GM19351 (cell line): ENCODE data around the gene ZNF618.

ENCODE experiments used
- ATAC-seq: cut with Tn5 transposase; IDR thresholded peaks from one replicate; pipeline ENCODE4 v1.9.1; 2021; ENCODE audit warnings: mild to moderate bottlenecking, moderate library complexity; ENCODE audit not compliant: unreplicated experiment

ZNF618 gene

DNA sequence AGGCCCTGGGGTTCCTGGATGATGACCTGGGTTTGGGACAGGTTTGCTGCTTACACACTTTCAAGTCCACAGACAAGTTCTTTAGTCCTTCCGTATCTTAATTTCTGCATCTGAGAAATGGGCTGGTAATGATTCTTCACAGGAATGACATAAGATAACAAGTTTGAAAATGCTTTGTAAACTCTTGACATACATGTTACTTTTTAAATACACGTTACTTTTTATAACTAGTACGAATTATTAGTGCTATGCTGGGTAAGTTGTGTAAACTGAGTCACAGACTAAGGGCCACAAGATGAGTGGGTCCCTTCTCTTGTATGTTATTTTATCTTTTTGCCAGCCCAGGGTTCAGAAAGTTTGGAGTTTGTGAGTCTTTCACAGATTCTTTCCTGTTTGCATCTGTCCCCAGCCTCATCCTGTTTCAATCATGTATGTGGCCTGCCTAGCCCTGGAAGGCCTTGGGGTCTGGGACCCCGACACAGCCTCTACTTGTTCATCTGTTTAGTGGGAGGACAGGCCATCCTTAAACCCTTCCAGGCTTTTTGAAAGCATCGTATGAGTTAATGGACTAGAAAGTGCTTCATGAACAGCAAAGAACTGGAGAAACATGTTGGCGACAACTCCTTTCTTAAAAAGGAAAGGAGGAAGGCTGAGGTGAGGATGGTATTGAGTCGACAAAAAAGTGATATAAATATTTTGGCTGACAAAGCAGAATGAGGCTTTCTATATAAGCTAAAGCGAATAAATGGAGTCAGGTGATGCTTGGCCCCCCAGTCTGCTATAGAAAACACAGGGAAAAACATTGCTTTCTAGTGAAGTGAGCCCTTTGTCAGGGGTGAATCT is 9.3 kb downstream of the ZNF618 start:
- no peak for ATAC-seq

DNA sequence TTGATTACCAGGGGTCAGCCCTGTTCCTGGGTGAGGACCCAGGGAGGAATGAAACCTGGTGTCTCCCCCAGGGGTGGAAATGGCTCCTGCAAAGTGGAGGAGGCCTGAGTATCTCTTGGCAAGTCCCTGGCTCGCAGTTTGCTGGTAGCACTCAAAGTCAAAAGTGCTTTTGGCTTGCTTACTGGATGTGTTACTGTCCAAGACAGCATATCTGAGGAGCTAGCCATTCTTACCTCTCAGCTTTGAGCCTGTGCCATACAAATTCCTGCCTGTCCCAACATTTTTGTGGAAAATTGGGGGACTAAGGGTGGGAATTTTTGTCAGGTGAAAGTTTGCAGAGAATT is 9.9 kb downstream of the ZNF618 start:
- no peak for ATAC-seq

DNA sequence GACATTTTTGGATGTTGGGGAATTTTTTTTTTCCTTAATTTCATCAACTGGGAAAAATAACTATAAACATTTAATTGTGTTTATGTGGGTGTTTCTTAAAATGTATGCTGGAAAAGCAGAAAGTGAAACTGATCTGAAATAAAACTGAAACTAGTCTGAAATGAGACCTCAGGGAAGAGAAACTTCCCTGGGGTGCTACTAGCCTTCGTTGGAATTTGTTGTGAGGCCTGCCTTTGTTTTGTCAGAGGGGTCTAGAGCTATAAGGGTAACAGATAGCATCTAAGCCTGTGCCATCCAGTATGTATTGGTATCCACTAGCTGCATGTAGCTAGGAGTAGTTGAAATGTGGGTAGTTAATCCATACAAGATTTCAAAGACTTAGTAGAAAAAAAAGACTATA is 10.4 kb downstream of the ZNF618 start:
- no peak for ATAC-seq

DNA sequence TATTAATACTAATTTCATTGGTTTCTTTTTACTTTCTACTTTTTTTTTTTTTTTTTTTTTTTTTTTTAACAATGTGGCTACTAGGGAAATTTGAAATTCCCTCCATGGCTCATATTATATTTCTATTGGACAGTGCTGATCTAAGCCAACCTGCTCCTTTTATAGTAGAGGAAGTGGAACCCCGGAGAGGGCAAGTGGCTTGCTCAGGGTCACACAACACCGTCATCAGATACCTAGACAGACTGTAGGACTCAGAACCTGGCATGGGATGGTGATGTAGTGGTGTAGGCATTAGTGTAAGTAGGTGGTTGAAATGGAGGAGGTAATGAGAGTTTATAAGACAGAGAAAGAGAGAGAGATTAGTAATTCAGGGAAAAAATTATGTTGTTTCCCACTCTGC is 10.8 kb downstream of the ZNF618 start:
- ATAC-seq = no peak

DNA sequence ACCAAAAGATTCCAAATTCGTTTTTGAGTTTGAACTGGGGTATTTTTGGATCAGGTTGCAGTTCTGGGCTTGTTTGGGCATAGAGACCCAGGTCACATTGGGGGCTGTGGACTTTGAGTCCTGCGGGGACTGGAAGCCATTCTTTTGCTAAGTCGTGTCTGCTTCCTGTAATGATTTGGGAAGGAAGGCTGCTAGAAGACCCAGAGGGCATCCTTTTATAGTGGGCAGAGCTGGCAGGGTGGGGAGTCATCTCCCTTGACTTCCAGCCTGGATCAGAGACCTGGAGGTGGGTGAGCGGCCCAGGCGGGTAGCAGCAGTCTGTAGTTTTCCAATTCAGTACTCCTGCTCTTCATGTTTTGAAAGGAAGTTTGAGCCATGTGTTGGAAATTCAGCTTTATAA is 11.3 kb downstream of the ZNF618 start:
- ATAC-seq = no peak

DNA sequence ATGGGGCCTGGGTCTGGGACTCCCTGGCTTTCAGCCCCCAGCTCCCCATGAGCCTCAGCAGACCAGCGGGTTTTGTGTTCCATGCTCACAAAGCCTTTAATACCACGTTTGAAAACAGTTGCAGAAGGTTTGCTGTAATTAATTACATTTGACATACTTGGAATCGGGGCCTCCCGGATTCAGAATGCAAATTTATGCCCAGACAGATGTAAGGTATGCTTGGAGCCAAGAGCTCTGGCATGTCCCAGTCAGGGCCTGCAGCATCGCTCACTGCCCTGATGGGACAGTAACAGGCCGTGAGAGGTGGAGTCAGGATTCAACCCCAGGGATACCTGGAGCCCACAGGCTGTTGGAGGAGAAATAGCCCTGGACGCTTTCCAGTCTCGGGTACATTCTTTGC is 12.2 kb downstream of the ZNF618 start:
- no peak for ATAC-seq

DNA sequence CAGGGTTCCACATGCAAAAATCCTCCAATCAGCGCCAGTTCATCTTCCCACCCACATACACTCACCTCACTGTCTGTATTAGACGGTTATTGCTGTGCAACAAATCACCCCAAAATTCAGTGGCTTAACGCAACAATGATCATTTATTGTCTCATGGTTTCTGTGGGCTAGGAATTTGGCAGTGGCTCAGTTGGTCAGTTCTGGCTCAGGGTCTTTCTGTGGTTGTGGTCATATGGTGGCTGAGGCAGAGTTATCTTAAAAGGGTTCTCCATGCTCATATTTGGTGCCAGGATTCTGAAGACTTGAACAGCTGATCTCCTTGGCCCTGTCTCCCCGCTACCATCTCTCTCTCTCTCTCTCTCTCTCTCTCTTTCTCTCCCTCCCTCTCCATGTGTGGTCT is 12.9 kb downstream of the ZNF618 start:
- no peak for ATAC-seq

DNA sequence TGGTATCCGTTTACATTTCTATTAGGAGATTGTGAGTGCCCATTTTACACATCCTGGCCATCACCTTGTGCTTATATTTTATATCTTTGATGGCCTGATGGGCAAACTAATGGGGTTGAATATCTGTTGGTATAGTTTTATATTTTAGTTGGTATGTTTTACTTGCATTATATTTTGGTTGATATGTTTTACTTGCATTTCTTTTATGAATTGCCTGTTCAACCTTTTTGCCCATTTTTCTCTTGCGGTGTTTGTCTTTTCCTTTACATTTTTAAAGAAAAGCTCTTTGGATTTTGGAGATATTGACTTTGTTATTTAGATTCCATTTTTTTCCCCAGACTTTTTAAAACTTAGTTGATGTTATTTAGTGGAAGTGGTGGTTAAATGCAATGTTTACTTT is 14.6 kb downstream of the ZNF618 start:
- no peak for ATAC-seq

DNA sequence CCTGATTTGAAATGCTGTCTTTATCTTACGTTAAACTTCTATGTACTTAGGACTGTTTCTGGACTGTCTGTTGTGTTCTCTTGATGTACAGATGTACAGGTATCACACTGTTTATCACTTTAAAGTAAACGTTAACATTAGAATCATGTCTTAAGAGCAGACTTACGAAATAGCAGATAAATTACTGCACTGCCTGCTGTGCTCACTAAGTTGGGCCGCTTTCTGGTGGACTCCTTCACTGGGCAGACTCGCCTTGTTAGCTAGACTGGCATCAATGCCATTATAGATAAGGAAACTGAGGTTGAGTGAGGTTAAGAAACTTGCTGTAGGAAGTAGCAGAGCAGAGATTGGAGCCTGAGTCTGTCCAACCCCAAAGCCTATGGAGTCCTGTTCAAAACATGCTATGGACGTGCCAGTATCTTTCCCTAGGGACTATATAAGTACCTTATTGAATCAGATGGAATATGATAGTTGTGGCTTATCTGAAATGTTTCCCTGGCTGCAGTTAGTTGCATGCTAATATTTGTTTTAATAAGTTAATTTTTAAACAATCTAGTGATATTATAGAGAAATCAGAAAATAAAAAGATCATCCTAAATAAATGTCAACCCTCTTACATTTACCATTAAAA is 16.9 kb downstream of the ZNF618 start:
- no peak for ATAC-seq

DNA sequence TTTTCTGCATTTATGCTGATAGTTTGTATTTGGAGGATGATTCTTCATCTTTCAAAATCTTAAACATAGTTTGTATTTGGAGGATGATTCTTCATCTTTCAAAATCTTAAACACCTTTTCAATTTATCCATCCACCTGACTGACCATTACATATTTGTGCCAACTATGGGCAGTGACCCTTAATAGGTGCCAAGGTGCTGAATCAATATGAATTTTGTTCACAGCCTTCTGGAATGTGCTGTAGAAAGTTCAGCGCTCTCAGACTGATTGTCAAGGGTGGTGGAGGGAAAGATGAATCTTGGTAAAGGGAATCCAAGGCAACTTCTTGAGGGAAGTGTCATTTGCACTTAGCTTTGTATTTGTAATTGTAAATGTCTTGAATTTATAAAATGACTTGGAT is 18.1 kb downstream of the ZNF618 start:
- no peak for ATAC-seq

DNA sequence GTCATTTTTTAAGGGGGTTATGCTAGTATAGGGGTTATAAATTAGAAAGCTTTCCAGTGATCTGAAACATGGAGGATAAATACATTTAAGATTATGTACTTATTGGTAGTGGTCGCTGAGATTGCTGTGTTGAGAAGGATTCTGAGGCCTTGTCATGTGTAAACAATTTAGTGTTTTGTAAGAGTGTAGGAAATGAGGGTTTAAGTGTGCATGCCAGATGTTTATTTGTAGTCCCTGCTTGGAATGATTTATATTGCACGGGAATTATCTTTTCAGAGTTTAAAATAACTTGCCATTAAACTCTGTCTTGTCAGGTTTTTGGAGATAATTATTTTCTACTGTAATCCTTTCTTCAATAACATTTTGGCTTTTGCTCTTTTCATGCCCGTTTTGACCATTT is 19.4 kb downstream of the ZNF618 start:
- ATAC-seq = no peak

DNA sequence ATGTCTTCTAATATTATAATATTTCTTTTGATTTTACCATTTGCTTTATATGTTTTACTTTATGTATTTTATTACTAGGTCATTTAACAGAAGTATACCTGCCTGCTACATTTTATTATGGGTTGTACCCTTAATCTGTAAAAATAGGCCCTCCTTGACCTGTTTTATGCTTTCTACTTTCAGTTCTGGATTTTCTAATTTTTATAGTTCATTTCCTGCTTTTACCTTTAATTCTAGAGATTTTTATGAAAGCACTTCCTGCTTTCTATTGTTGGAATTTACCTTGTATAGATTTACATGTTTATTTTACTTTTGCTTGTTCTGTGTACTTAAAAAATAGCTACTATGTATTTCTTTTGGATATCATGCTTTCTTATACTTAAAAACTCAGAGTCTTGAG is 20.6 kb downstream of the ZNF618 start:
- no peak for ATAC-seq

DNA sequence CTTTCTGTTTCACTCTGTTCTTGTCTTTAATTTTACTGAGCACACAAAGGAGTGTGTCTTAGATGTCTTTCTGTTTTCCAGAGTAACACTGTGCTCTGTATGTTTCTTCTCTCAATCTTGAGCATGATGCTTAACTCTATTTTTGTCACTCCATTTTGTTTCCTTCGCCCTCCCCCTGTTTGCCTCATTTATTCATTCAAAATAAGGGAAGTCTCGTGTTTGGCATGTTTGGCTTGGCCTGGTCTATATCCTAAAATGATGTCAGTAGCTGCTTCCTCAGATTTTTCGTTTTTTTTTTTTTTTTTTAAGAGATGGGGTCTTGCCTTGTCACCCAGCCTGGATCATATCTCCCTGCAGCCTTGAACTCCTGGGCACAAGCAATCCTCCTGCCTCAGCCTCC is 22.0 kb downstream of the ZNF618 start:
- no peak for ATAC-seq

DNA sequence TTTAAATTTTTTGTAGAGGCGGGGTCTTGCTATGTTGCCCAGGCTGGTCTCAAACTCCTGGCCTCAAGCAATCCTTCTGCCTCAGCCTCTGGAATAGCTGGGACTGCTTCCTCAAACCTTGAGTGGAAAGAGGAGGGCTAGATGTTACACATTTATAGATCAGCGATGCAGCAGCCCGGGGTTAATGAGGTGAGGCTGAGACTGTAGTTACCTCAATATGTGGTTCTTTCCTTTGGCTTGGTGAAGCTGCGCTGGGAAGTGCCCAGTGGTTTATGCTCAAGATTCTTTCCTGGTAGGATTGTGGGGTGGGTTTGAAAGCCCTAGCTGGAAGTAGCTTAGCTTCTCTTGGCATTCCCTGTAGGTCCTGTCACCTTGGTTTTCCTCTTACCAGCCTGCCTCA is 22.5 kb downstream of the ZNF618 start:
- no peak for ATAC-seq

DNA sequence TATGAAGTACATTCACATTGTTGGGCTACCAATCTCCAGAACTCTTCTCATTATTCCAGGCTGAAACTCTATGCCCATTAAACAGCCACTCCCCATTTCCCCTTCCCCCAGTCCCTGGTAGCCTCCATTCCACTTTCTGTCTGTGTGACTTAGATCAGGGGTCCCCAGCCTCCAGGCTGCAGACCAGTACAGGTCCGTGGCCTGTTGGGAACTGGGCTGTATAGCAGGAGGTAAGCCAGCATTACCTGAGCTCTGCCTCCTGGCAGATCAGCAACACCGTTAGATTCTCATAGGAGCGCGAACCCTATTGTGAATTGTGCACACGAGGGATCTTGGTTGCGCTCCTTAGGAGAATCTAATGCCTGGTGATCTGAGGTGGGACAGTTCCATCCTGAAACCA is 23.1 kb downstream of the ZNF618 start:
- no peak for ATAC-seq

DNA sequence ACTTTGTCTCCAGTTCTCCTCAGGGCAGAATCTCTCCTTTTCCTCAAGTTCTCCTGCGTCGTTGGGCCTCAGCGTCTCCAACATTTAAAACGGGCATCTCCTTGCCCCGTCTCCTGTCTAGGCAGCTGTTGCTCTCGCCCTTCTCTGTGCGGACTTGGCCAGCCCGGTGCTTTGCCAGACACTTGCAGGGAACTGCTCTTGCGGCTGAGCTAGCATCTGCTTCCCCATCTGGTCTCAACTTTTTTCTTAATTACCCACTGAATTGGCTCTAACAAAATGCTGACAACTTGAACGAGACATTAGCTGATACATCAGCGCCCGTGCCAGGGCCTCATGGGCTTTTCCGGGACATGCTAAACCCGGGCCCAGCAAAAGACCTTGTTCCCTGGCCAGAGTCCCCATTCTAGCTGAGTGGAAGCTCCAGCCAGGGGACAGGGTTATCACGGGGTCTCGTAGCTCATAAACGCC is 25.1 kb downstream of the ZNF618 start:
- ATAC-seq = no peak

DNA sequence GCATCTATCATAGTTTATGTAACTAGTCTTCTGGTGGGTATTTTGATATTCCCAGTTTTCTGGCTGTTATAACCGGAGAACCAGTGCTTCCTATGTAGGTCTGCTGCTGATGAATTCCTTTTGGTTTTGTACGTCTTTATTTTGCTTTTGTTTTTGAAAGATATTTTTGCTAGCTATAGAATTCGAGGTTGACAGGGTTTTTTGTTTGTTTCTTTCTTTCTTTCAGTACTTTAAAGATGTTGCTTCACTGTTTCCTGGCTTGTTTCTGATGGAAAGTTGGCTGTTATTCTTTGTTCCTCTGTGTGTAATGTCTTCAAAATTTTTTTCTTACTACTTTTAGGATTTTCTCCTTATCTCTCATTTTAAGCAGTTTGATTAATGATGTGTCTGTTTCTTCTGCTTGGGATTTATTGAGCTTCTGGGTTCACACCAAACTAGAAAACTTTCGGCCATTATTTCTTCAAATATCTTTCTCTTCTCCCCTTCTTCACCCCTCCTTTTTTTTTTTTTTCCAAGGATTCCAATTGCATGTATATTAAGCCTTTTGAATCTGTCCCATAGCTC is 27.5 kb downstream of the ZNF618 start:
- ATAC-seq = no peak

DNA sequence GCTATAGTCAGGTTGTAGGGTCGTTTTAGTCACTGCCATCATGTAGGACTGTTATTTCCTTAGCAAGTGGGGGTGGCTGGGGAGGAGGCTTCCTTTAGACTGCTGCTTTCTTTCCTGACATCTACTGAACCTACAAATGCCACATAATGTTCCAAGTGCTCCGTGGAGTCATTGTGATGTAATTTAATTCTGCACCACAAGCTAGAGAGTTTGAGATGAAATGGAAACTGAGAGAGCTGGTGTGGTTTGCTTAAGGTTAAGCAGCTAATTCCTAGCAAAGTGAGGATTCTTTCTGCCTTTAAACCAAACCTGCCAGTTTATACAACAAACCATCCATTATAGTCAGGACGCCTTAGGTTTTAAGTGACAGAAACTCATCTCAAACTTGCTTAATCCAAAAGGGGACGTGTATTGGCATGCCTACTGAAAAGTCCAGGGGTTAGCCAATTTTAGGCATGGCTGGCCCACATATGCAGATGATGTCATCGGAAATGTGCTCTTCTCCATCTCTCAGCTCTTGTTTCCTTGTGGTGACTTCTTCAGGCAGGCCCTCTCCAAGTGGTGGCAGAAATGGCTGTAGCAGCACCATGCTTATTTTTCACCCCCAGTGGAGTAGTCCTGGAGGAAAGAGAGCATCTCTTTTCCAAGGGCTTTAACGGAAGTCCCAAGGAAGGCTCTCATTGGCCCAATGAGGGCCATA is 30.5 kb downstream of the ZNF618 start:
- no peak for ATAC-seq

DNA sequence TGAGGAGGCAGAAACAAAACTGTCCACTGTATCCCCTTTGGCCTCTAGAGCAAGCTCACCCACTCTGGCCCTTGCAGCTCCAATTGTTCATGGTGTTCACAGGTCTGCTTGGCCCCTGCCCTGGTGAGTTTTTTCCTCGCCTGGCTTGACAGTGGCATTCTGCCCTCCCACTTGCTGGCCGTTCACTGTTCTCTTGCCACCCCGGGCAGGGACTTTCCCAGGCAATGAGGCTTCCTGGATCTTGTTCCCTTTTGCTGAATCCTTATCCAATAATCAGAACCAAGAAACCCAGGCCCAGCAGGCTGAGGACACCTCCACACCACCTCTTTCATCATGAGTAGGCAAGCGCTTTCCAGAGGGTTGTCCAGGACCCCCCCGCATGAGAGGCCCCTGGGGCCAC is 31.2 kb downstream of the ZNF618 start:
- ATAC-seq = no peak

DNA sequence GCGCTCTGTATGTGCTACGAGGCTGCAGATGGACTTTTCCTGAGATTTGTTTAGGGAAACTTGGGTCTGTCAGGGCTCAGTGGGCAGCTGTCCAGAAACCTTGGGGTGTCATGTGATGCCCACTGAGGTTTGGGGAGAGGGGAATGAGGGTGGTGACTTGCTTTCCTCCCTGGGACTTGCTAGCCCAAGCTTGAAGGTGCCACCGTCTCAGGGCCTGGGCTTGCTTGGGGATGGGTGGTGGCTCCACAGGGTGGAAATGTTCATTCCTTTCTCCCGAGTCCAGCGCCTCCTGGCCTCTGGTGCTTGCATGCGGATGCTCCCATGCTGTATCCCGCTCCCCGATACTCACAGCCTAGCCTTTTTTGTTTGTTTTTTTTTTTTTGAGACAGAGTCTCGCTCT is 33.3 kb downstream of the ZNF618 start:
- no peak for ATAC-seq

DNA sequence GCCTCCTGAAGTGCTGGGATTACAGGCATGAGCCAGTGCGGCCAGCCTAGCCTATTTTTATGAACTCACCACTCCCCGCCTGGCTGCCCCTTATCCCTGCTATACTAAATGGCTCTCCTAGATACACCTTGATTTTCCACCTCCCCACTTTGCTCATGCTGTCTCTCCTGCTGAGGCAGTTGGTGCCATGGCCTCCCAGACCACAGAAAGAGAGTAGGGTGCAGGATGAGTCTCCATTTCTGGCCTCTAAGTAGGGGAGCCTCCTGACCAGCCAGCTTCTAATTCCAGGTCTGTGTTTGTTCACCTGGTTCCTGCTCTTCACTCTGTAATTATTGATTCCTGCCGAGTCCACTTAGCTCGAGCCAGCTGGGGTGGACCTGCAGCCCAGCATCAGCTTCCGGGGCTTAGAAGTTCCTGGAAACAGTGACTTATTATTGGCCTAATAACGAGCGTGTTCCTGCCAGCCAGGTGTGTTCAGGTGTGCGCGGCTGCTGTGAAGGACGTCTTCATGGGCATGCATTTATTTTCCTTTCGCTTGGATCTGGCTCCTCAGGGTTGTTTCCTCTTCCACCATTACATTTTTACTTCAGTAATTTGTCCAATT is 34.0 kb downstream of the ZNF618 start:
- ATAC-seq = no peak
